A549 (cell line): Measurements from ENCODE around the gene BLMH. TPM values are rescaled to one million over a fixed set of nuclear protein-coding genes. Genes with fewer than 3 reads are reported as not detected.

Source experiments
- ATAC-seq, 2 experiments: fragments of 200-7000 bp in 1 of 2; fragments of >200 bp in 1 of 2; cut with Nextera tagmentation in 1 of 2; cut with Tn5 transposase in 1 of 2; 3 replicates each; pipeline versions ENCODE4 v1.8.0 to v1.9.1; 2018 to 2020; ENCODE audit warnings: mild to moderate bottlenecking in 1 of 2, moderate library complexity in 1 of 2
- CTCF ChIA-PET: fragments of 300-600 bp; sonication (Branson Sonifier 250); formaldehyde crosslinking; extraction: SDS; loops from one replicate; lab custom pipeline; 2021; ENCODE audit warnings: antibody characterized with exemption, inconsistent platforms; lab: Yijun Ruan, JAX
- POLR2A ChIA-PET: fragments of 350-600 bp; formaldehyde crosslinking; extraction: SDS; loops from one replicate; lab custom pipeline; 2021; ENCODE audit warnings: antibody characterized with exemption, inconsistent platforms; lab: Yijun Ruan, JAX
- DNase-seq, 2 experiments: peaks; one replicate each; pipeline versions ENCODE4 v3.0.0 to v3.0.0-alpha.2; 2011 to 2016; ENCODE audit warnings: low read depth in 1 of 2, low spot score in 1 of 2
- FAIRE-seq: peaks from 2 replicates; lab custom pipeline; 2011; peaks lifted over from hg19 to GRCh38; lab: Jason Lieb, UNC
- H3K27ac ChIP-seq, 2 experiments: fragments of >200 bp; sonication (Bioruptor Twin); formaldehyde crosslinking; 3 replicates each; pipeline ENCODE4 v1.5.1; 2016 to 2017
- H3K4me1 ChIP-seq: fragments of >200 bp; sonication (Bioruptor Twin); formaldehyde crosslinking; 3 replicates; pipeline ENCODE4 v1.6.1; 2016
- H3K4me2 ChIP-seq: fragments of >200 bp; sonication (Bioruptor Twin); formaldehyde crosslinking; 3 replicates; pipeline ENCODE4 v1.6.1; 2016
- H3K4me3 ChIP-seq: fragments of >200 bp; sonication (Bioruptor Twin); formaldehyde crosslinking; 3 replicates; pipeline ENCODE4 v1.5.1; 2016
- H3K9me3 ChIP-seq: fragments of >200 bp; sonication (Bioruptor Twin); formaldehyde crosslinking; 3 replicates; pipeline ENCODE4 v1.6.1; 2016
- CBX2 ChIP-seq: fragments of 200-600 bp; sonication (generic); IDR thresholded peaks from 2 replicates; pipeline ENCODE4 v1.6.1; 2016; ENCODE audit warnings: low read depth, mild to moderate bottlenecking, borderline replicate concordance
- CHD2 ChIP-seq: fragments of 150-350 bp; IDR thresholded peaks from 2 replicates; pipeline ENCODE4 v1.6.1; 2014; ENCODE audit warnings: low read length; ENCODE audit not compliant: partially characterized antibody
- CHD4 ChIP-seq: fragments of 200-600 bp; sonication (generic); IDR thresholded peaks from 2 replicates; pipeline ENCODE4 v1.6.1; 2016; ENCODE audit warnings: antibody characterized with exemption, mild to moderate bottlenecking, borderline replicate concordance
- EHF ChIP-seq: fragments of 250-450 bp; sonication (Bioruptor Pico); IDR thresholded peaks from 2 replicates; pipeline ENCODE4 v1.5.0; 2020; ENCODE audit warnings: mild to moderate bottlenecking
- FOSB ChIP-seq: fragments of 250-450 bp; sonication (Bioruptor Pico); IDR thresholded peaks from 2 replicates; pipeline ENCODE4 v1.5.0; 2020; ENCODE audit warnings: mild to moderate bottlenecking, moderate library complexity
- FOXS1 ChIP-seq: fragments of 250-450 bp; sonication (Bioruptor Pico); IDR thresholded peaks from 2 replicates; pipeline ENCODE4 v1.5.0; 2020; ENCODE audit warnings: mild to moderate bottlenecking, moderate library complexity
- HDAC2 ChIP-seq: fragments of 200-600 bp; sonication (generic); IDR thresholded peaks from 2 replicates; pipeline ENCODE4 v1.6.1; 2016
- HEYL ChIP-seq: fragments of 250-450 bp; sonication (Bioruptor Pico); IDR thresholded peaks from 2 replicates; pipeline ENCODE4 v1.8.0; 2021; ENCODE audit warnings: mild to moderate bottlenecking, moderate library complexity
- HOXB5 ChIP-seq: fragments of 250-450 bp; sonication (Bioruptor Pico); IDR thresholded peaks from 2 replicates; pipeline ENCODE4 v1.5.0; 2020; ENCODE audit warnings: mild to moderate bottlenecking, moderate library complexity
- JUN ChIP-seq, 2 experiments: fragments of >200 bp; sonication (Bioruptor Twin); formaldehyde crosslinking; IDR thresholded peaks; 2 replicates in 1 of 2; 3 replicates in 1 of 2; pipeline ENCODE4 v1.6.1; 2016 to 2017
- MAX ChIP-seq: IDR thresholded peaks from 2 replicates; pipeline ENCODE4 v1.6.1; 2012
- NFE2L2 ChIP-seq: fragments of 150-350 bp; conservative IDR thresholded peaks from 2 replicates; pipeline ENCODE4 v1.6.1; 2014; ENCODE audit warnings: low read length
- POLR2AphosphoS2 ChIP-seq: conservative IDR thresholded peaks from 2 replicates; pipeline ENCODE4 v1.6.1; 2012; ENCODE audit warnings: low read length, improper control_type of control experiment, inconsistent platforms
- RAD21 ChIP-seq, 2 experiments: fragments of >200 bp in 1 of 2; sonication (Bioruptor Twin) in 1 of 2; formaldehyde crosslinking in 1 of 2; IDR thresholded peaks in 1 of 2; conservative IDR thresholded peaks in 1 of 2; 2 replicates in 1 of 2; 3 replicates in 1 of 2; pipeline ENCODE4 v1.6.1; 2012 to 2018; ENCODE audit warnings: inconsistent platforms in 1 of 2
- SMC3 ChIP-seq: fragments of >200 bp; sonication (Bioruptor Twin); formaldehyde crosslinking; IDR thresholded peaks from 3 replicates; pipeline ENCODE4 v1.6.1; 2018; ENCODE audit warnings: inconsistent platforms
- SREBF2 ChIP-seq: fragments of 450-650 bp; IDR thresholded peaks from 2 replicates; pipeline ENCODE4 v1.6.1; 2014; ENCODE audit warnings: mild to moderate bottlenecking, moderate library complexity
- USF2 ChIP-seq: fragments of 450-650 bp; IDR thresholded peaks from 2 replicates; pipeline ENCODE4 v1.6.1; 2014; ENCODE audit warnings: antibody characterized with exemption
- WGBS: methylation state at CpG from one replicate; pipeline ENCODE4 v1.1.6; 2017; ENCODE audit errors: missing lambda C conversion rate; 5-methylcytosine and 5-hydroxymethylcytosine counted together
- polyA plus RNA-seq, 4 experiments: library from polyadenylated mRNA; depleted of rRNA in 3 of 4; stranded (reverse); fragments of >200 nt; fragmentation: RNase III in 1 of 4; extraction: RNeasy Plus Mini Kit Qiagen cat#74134 plus additional on column Dnase treatment in 1 of 4; gene quantifications; 2 replicates in 3 of 4; 3 replicates in 1 of 4; pipeline ENCODE4 v1.2.3, GENCODE V29; 2011 to 2017
- TF ChIP-seq, protein P1 (sequence below): fragments of 200-600 bp; sonication (generic); IDR thresholded peaks from 2 replicates; pipeline ENCODE4 v1.6.1; 2016; ENCODE audit warnings: antibody characterized with exemption, mild to moderate bottlenecking, moderate library complexity
- TF ChIP-seq, protein P2 (sequence below): fragments of >200 bp; sonication (Bioruptor Twin); formaldehyde crosslinking; IDR thresholded peaks from 3 replicates; pipeline ENCODE4 v1.5.1; 2016

BLMH gene
- polyA plus RNA-seq, 2 of the 4 experiments (the other 2 are of a cell fraction) = 38.5 to 66.4 TPM

DNA sequence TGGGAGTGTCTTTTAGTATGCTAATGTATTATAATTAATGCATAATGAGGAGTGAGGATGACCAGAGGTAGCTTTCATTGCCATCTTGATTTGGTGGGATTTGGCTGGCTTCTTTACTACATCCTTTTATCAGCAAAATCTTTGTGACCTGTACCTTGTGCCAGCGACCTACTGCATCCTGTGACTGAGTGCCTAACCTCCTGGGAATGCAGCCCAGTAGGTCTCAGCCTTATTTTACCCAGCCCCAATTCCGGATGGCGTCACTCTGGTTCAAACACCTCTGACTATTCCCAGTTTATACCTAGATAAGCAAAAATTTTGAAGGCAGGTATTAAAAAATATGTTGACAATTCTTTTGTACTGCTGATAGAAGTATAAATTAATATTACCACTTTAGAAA, 10.5 kb upstream of the BLMH start:
- 0 out of 3 replicates have a peak, but pooled peaks cover 4% of the 10 kb centered on the region for H3K9me3 ChIP-seq
- no peaks in the 10 kb centered on the region for H3K4me1 ChIP-seq
- FAIRE-seq (no peak), DNase-seq (no peak), ATAC-seq (no peak)
- H3K27ac ChIP-seq = no peak overlapping the region
- ChIA-PET POLR2A (no interaction called here), CTCF (interaction anchor here (0.9 to 1.3 kb wide), 2 partner anchors 34 to 177 kb away, joined by 3 read pairs; no protein-coding TSS in a partner anchor)
- no peak for TF ChIP-seq JUN (IDR thresholded peaks at IDR 0.05)
- no peak for TF ChIP-seq CBX2
- TF ChIP-seq, protein P1, sequence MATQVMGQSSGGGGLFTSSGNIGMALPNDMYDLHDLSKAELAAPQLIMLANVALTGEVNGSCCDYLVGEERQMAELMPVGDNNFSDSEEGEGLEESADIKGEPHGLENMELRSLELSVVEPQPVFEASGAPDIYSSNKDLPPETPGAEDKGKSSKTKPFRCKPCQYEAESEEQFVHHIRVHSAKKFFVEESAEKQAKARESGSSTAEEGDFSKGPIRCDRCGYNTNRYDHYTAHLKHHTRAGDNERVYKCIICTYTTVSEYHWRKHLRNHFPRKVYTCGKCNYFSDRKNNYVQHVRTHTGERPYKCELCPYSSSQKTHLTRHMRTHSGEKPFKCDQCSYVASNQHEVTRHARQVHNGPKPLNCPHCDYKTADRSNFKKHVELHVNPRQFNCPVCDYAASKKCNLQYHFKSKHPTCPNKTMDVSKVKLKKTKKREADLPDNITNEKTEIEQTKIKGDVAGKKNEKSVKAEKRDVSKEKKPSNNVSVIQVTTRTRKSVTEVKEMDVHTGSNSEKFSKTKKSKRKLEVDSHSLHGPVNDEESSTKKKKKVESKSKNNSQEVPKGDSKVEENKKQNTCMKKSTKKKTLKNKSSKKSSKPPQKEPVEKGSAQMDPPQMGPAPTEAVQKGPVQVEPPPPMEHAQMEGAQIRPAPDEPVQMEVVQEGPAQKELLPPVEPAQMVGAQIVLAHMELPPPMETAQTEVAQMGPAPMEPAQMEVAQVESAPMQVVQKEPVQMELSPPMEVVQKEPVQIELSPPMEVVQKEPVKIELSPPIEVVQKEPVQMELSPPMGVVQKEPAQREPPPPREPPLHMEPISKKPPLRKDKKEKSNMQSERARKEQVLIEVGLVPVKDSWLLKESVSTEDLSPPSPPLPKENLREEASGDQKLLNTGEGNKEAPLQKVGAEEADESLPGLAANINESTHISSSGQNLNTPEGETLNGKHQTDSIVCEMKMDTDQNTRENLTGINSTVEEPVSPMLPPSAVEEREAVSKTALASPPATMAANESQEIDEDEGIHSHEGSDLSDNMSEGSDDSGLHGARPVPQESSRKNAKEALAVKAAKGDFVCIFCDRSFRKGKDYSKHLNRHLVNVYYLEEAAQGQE = no peak
- 64% methylated on average over 3 of the region's 3 CpGs for WGBS
- no peak overlapping the region for H3K4me2 ChIP-seq
- no peak overlapping the region for H3K4me3 ChIP-seq

GRCh38 chr17:30300818-30301217, 9.1 kb upstream of the BLMH start:
- no peaks in the 10 kb centered on the region for H3K4me1 ChIP-seq
- no peak overlapping the region for H3K27ac ChIP-seq
- TF ChIP-seq POLR2AphosphoS2 (no peak), CHD2 (no peak), SREBF2 (no peak), EHF (CRISPR knock-in tag) (no peak), FOSB (CRISPR knock-in tag) (no peak)
- FAIRE-seq = no peak
- no peak overlapping the region for H3K4me2 ChIP-seq
- ChIA-PET POLR2A (no interaction called here), CTCF (interaction anchor here (0.6 to 5.3 kb wide), 5 partner anchors 17 to 175 kb away, joined by 3 to 46 read pairs (median 3); partner anchors contain the start of gene TMIGD1)
- DNase-seq = no peak
- no peak for ATAC-seq
- 0 out of 3 replicates have a peak, but pooled peaks cover 4% of the 10 kb centered on the region for H3K9me3 ChIP-seq
- no peak overlapping the region for H3K4me3 ChIP-seq

GRCh38 chr17:30299000-30299399, 7.3 kb upstream of the BLMH start:
- 0 out of 6 replicates have a peak, but pooled peaks of 1 of the 2 experiments have one; percentile 29 for ATAC-seq
- peak in 1 of 2 experiments; percentile 34 for DNase-seq
- Histone ChIP-seq H3K9me3 (0 out of 3 replicates have a peak, but pooled peaks cover 4% of the 10 kb centered on the region), H3K4me1 (no peaks in the 10 kb centered on the region), H3K4me3 (no peak overlapping the region), H3K27ac (no peak overlapping the region), H3K4me2 (no peak overlapping the region)
- 13% methylated on average over 1 of the region's 1 CpG for WGBS
- TF ChIP-seq HOXB5 (CRISPR knock-in tag) (no peak), FOXS1 (CRISPR knock-in tag) (no peak), CHD4 (no peak), POLR2AphosphoS2 (no peak), EHF (CRISPR knock-in tag) (no peak), RAD21 (conservative IDR thresholded peaks at IDR 0.05 in 1 of 2, IDR thresholded peaks at IDR 0.05 in 1 of 2) (peak; percentile 44 to 62), FOSB (CRISPR knock-in tag) (no peak), HDAC2 (no peak), NFE2L2 (no peak), USF2 (no peak), MAX (no peak), CBX2 (no peak), SMC3 (peak; percentile 68), HEYL (no peak)
- TF ChIP-seq, protein P2, sequence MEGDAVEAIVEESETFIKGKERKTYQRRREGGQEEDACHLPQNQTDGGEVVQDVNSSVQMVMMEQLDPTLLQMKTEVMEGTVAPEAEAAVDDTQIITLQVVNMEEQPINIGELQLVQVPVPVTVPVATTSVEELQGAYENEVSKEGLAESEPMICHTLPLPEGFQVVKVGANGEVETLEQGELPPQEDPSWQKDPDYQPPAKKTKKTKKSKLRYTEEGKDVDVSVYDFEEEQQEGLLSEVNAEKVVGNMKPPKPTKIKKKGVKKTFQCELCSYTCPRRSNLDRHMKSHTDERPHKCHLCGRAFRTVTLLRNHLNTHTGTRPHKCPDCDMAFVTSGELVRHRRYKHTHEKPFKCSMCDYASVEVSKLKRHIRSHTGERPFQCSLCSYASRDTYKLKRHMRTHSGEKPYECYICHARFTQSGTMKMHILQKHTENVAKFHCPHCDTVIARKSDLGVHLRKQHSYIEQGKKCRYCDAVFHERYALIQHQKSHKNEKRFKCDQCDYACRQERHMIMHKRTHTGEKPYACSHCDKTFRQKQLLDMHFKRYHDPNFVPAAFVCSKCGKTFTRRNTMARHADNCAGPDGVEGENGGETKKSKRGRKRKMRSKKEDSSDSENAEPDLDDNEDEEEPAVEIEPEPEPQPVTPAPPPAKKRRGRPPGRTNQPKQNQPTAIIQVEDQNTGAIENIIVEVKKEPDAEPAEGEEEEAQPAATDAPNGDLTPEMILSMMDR = peak; percentile 67
- ChIA-PET POLR2A (no interaction called here), CTCF (interaction anchor here (0.6 to 5.3 kb wide), 6 partner anchors 10 to 584 kb away, joined by 3 to 46 read pairs (median 4); partner anchors contain the start of gene TMIGD1)
- peak; percentile 56 for FAIRE-seq
